Placental epithelial cell (primary cell): ENCODE measurements around the gene HRH1. TPM values are rescaled to one million over a fixed set of nuclear protein-coding genes. Genes with fewer than 3 reads are reported as not detected.

ENCODE experiments used
- small RNA-seq: library from RNA; depleted of rRNA; stranded (forward); fragments of <200 nt; gene quantifications from one replicate; pipeline ENCODE3, GENCODE V24; 2012
- total RNA-seq: library from RNA; depleted of rRNA; stranded (reverse); fragments of >200 nt; gene quantifications from 2 replicates; pipeline ENCODE4 v1.2.3, GENCODE V29; 2012

Gene HRH1, protein sequence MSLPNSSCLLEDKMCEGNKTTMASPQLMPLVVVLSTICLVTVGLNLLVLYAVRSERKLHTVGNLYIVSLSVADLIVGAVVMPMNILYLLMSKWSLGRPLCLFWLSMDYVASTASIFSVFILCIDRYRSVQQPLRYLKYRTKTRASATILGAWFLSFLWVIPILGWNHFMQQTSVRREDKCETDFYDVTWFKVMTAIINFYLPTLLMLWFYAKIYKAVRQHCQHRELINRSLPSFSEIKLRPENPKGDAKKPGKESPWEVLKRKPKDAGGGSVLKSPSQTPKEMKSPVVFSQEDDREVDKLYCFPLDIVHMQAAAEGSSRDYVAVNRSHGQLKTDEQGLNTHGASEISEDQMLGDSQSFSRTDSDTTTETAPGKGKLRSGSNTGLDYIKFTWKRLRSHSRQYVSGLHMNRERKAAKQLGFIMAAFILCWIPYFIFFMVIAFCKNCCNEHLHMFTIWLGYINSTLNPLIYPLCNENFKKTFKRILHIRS
- total RNA-seq: 0.39 and 0.87 TPM in 2 replicates

DNA sequence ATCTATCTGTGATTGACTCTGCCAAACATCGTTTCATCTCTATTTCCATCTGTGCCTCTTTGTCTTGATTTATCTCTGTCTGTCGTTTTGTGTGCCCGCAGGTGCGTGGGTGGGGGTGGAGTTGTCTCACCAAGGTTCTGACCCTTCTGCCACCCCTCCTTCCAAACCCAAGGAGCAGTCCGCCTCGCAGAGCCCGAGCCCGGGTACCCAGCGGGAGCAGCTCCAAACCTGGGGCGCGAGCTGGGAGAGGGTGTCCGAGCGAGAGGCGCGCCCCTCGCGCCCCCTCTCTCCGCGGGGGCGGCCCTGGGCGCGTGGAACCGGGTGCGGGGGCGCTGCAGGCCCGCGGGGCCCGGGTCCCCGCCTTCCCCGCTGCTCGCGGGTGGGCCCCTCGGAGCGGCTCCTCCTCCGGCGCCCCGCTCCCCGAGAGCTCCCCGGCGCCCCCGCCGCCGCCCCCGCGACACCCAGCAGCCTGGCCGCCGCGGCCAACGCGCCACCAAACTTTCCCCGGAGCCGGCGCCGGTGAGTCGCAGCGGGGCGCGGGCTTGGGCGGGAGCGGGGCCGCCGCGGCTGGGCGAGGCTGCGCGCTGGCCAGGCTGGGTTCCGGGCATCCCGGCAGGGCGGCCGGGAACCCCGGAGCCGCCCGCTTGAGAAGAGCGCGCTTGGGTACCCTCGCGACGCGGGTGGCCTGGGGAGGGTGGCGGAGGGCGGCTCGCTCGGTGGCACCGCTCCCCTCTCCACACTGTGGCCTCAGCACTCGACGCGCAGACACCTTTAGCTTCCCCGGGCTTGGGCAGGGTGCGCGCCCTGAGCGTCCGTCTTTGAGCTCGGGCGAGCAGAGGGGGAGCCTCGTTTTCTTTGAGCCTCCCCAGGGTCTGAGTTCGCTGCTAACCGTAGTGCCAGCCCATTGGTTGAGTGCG is at the start of gene HRH1:
Gene HRH1, plus strand, starts transcription at position 458 of the 917 bp plus-strand sequence. CDS start 104,545 bp downstream, outside the sequence.

DNA sequence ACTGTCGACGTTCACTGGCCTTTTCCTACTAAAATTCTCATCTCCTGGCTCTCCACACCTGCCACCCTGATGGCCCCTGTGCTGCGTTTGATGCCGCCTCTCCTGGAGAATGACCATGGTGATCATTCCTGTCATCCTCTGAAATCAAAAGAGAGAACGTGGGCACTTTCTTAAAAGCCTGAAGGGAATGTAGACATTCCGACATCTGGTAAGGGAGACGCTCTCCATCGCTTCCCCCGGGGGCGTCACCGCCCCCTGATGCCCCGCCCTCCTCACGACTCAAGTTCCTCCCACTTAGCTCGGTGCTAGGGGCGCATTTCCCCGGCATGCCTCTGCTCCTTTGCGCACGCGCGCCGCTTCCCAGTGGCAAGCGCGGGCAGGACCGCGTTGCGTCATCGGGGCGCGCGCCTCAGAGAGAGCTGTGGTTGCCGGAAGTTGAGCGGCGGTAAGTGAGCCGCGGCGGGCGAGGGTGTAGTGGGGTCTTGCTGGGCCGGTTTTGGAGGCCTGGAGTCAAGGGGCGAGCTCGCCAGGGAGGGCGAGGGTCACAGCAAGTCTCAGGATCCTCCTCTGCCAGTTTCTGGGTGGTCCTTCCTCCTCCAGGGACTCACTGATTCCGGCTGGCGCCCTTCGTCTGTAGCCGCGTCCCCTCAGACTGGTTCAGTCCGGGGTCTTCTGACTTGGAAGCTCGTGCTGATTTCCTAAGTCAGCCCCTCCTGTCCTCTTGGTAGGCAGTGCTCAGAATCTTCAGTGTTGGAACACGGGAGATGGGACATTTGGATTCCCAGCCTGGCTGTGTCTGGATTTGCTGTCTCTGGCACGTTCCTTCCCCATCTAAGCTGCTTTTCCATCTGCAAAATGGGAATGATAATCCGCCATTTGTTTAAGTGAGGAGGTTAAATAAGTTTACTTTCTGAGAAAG is 118.0 kb downstream of the HRH1 start, which contains the start of gene ATG7:
Gene ATG7, plus strand, starts transcription at position 412 of the 919 bp plus-strand sequence. CDS start 26,299 bp downstream, outside the sequence.

Small RNA genes within 50 kb of the gene (small RNA-seq; reads per million reads assigned to genes)
- not detected for gene AC083855.1

Other genes starting within 250 kb of the HRH1 start
- not detected in 2 replicates for gene SLC6A1, start 161.7 kb upstream of the HRH1 start, total RNA-seq
- gene ATG7, start 117.9 kb downstream of the HRH1 start, total RNA-seq: 45.5 and 52.7 TPM in 2 replicates